HG02884 (cell line): ENCODE results near the gene TBX18.
A peak's percentile ranks its signal among the peaks of the same experiment; 100 is the strongest.

Experiments used
- ATAC-seq: cut with Tn5 transposase; IDR thresholded peaks from one replicate; pipeline ENCODE4 v1.9.1; 2021; ENCODE audit warnings: mild to moderate bottlenecking, moderate library complexity; ENCODE audit not compliant: unreplicated experiment

TBX18 gene

GRCh38 chr6:84749181-84749580 is 15.2 kb downstream of the TBX18 start:
- ATAC-seq: no peak

DNA sequence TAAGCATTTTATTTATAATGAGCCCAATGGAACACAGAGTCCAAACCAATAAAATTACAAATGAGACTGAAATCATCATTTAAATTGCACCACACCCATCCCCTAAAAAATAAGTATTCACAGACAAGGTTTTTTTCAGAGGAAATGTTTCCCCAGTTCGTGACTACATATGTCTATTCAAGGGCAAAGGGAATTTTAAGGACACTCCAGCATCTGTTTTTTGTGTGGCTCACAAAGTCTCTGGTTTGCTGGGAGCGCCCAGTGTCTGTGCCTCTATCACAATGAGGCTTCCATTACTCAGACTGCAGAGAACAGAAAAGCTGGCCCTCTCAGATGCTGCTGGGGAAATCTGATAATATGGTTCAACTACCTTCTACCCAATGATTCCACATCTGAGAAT is 16.0 kb downstream of the TBX18 start:
- ATAC-seq: no peak

DNA sequence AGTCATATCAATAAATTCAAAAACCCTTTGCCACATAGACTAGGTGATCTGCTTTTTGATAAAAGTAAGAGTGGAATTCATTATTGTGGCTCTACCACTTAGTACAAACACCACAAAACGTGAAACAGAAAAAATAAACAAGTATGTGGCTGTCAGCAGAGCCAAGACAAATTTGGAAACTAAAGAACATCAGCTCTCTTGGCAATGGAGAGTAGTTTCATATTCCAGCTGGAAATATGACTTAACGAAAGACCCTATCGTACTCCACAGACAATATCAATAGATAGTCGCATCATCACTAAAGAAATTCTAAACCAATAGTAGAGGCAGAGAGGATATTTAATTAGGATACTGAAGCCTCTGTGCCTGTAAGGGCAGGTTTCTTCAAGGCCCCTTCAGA is 20.8 kb downstream of the TBX18 start:
- ATAC-seq: no peak

DNA sequence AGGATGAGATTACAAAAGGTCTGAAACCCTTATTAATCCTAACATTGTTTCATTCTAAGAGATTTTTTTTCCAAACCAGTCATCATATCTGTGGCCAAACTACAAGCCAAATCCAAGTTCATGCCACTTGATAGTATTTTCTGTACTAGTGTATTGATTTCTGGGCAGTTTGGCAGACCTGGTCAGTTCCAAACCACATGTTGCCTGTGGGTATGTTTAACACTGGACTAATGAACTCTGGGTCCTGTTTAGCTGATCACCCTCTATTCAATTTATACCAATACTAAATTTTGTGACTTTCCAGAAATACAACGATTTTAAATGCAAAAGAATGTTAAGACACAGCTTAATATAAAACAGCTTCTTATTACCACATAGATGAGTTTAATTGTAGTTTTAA is 24.0 kb downstream of the TBX18 start:
- no peak for ATAC-seq

DNA sequence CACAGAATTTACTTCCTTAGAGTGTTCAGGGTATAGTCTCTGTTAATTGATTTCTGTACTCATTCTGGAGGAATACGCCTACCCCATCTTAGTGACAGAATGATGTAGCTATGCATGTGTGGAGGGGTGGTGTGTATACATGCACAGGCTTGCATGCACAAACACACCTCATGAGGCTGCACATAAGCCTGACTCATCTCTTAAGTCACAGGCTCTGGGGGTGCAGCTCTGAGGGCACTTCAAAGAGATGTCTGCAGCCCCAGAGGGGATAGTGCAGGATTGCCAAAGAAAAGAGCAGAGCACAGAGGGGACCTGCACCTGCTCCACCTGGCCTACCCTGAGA is 24.6 kb downstream of the TBX18 start:
- ATAC-seq: no peak

- no peak for ATAC-seq
These were observed 25.2 kb downstream of the TBX18 start for GRCh38 chr6:84738996-84739865.

GRCh38 chr6:84733889-84734288 is 30.5 kb downstream of the TBX18 start:
- ATAC-seq: no peak

DNA sequence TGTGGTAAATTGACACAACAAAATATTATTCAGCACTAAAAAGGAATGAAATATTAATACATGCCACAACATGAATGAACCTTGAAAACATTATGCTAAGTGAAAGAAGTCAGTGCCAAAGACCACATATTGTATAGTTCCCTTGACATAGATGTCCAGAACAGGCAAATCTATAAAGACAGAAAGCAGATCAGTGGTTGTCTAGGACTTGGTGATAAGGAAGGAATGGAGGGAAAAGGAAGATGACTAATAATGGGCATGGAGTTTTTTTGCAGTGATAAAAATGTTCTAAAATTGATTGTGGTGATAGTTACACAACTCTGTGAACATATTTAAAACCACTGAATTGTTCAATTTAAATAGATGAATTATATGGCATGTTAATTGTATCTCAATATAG is 32.5 kb downstream of the TBX18 start:
- no peak for ATAC-seq

GRCh38 chr6:84731401-84731800 is 33.0 kb downstream of the TBX18 start:
- ATAC-seq: no peak

- no peak for ATAC-seq
These were observed 35.8 kb downstream of the TBX18 start for GRCh38 chr6:84728602-84729001.

DNA sequence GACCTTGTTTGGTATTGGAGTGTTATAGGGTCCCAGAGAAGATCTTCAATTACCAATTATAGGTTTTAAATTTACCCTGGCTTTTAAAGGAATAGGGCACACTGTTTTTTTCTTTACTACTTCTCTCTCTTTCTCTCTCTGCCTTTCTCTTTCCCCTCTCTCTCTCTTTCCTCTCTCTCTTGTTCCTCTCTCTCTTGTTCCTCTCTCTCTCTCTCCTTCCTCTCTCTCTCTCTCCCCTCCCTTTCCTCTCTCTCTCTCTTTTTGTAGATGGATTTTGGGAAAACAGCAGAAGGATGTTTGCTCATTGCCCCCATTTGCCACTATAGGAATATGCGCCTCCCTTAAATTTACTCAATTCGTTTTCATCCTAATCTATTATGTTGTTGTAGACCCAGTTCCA is 45.2 kb downstream of the TBX18 start:
- ATAC-seq: no peak

GRCh38 chr6:84718038-84718955 is 46.1 kb downstream of the TBX18 start:
- no peak for ATAC-seq

- ATAC-seq: no peak
These were observed 55.3 kb downstream of the TBX18 start for GRCh38 chr6:84709121-84709520.

DNA sequence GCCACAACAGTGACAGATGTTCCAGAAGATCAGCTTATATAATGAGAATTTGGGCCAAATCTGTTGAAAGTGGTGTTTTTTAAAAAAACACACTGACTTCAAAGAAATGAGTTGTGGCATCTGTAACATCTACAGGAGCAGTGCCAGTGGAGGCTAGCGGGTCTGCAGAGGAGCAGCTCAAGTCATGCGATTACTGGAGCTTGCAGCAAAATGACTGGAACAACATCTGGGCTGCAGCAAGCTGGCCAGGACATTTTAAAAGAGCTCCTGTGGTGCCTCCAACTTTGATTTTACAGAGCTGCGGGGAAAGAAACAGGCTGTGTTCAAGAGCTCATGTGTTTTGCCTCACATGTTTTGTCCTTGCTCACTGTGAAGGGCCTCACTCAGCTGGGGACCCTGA is 57.2 kb downstream of the TBX18 start:
- ATAC-seq: no peak

GRCh38 chr6:84696166-84696565 is 68.2 kb downstream of the TBX18 start:
- ATAC-seq: no peak

DNA sequence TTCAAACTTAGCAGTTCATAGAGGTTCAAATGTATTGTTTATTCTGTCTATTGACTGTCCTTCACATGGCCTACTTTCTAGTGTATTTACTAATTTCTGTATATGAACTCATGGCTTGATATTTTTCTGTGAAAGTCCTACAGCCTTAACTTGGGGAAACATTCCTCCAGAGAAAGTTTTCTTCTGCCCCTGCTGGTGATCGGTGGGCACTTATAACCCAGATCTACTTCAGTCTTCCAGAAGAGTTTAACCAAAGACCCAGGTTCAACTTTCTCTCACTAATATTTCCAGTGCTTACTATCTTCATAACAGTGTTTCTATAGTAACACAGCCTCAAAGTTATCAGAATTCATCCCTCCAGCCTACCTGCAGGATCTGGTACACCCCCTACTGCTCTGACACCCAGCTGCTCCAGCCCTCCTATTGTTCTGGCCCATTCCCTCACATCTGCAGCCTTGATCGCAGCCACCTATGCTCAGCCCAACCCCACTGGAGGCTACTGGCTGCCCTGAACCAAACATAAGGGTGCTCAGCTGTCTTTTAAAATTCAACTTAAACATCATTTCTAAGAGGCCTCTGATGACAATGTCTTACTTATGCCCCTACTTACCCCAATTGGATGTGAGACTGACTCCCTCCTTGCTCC is 72.3 kb downstream of the TBX18 start:
- ATAC-seq: no peak

DNA sequence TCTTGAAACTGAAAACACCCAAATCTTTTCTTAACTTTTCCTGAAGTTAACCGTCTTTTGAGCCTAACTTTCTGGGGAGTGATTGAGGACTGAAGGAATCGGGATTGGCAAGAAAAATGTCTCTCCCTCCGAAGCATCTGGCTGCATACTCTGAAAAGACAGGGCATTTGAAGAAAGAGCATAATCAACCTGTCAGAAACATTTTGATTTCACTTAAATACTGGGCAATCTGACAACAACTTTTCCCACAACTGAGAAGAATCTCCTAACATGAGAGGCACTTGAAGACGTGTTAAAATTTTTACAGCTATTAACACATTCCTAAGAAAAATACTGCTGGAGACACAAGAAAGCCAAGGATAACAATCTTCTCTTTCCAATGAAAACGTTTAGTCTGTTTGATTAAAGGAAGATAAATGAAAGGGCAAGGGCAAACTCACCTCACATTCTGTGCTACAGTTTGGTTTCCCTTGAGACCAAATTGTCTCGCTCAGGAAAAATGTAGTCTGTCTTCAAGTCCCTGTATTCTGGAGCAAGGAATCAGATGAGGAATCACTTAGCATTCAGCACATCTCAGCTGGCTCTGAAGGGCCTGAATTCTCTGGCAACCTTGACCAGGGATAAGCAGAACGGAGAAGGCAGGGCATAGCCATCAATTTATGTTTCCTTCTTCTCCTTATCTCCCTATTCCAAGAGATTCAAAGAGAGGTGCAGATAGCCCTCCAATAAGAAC is 76.1 kb downstream of the TBX18 start:
- ATAC-seq: no peak

- no peak for ATAC-seq
These were observed 77.0 kb downstream of the TBX18 start for GRCh38 chr6:84687431-84687830.

GRCh38 chr6:84685983-84686584 is 78.3 kb downstream of the TBX18 start:
- peak; percentile 65 for ATAC-seq

DNA sequence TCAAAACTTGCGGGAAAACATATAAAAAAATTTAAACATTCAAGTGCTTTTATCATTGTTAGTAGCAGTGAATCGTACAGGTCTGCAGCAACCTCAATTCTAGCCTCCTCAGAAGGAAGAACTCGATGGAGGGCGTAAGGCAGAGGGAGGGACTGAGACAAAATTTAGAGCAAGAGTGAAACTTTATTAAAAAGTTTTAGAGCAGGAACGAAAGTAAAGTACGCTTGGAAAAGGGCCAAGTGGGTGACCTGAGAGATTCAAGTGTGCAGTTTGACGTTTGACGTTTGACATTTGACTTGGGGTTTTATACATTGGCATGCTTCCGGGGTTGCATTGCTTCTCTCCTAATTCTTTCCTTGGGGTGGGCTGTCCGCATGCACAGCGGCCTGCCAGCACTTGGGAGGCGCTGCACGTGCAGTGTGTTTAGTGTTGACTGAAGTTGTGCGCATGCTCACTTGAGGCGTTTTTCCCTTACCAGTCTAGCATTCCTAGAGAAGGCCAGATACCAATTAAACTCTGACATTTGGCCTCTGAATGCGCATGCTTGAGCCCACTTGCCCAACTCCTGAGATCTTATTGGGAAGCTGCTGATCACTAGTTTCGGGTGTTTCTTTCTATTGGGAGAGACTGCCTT is 82.6 kb downstream of the TBX18 start:
- ATAC-seq: no peak
